ENCODE results near the gene HPCAL1. TPM values are rescaled to one million over a fixed set of nuclear protein-coding genes. Genes with fewer than 3 reads are reported as not detected.

The HPCAL1 gene
- total RNA-seq, 4 donors from 2014 or later, result 18.6 to 59.5 (median 37.1) TPM

GRCh38 chr2:10350761-10351160, 48.1 kb downstream of the HPCAL1 start:
- TF ChIP-seq CTCF (IDR thresholded peaks at IDR 0.05; ENCODE audit: low read depth), result no peak

GRCh38 chr2:10352361-10352760, 49.7 kb downstream of the HPCAL1 start:
- no peak for TF ChIP-seq CTCF (IDR thresholded peaks at IDR 0.05; ENCODE audit: low read depth)

GRCh38 chr2:10352972-10353371, 50.3 kb downstream of the HPCAL1 start:
- TF ChIP-seq CTCF (IDR thresholded peaks at IDR 0.05; ENCODE audit: low read depth), result no peak

GRCh38 chr2:10353931-10354330, 51.2 kb downstream of the HPCAL1 start:
- TF ChIP-seq CTCF (IDR thresholded peaks at IDR 0.05; ENCODE audit: low read depth), result no peak

GRCh38 chr2:10354399-10354798, 51.7 kb downstream of the HPCAL1 start:
- TF ChIP-seq CTCF (IDR thresholded peaks at IDR 0.05; ENCODE audit: low read depth), result no peak

GRCh38 chr2:10355471-10356438, 53.1 kb downstream of the HPCAL1 start:
- no peak for TF ChIP-seq CTCF (IDR thresholded peaks at IDR 0.05; ENCODE audit: low read depth)

GRCh38 chr2:10356439-10356811, 53.7 kb downstream of the HPCAL1 start:
- no peak for TF ChIP-seq CTCF (IDR thresholded peaks at IDR 0.05; ENCODE audit: low read depth)

All from subcutaneous adipose tissue (tissue), 4 donors.